ENCODE results near the gene OR2B2. TPM values are rescaled to one million over a fixed set of nuclear protein-coding genes. Genes with fewer than 3 reads are reported as not detected.
"Not testable (repeated sequence)": the region's sequence is repeated elsewhere in the genome, so short reads cannot be mapped to it uniquely, and the experiment has no call there.

OR2B2 gene
- total RNA-seq, 2 experiments from 2014 or later = not detected

- no peak for DNase-seq
- no peak for ATAC-seq
- CTCF ChIA-PET = no interaction called here
- intact Hi-C loops (cut with micrococcal nuclease) = no loop called here
- Mint-ChIP-seq H3K27me3 (peaks cover 42% of the 10 kb centered on the region), H3K27ac (no peak overlapping the region), H3K4me3 (no peak overlapping the region), H3K9me3 (no peaks in the 10 kb centered on the region), H3K4me1 (ENCODE audit: low read depth) (no peaks in the 10 kb centered on the region), H3K36me3 (ENCODE audit: low read depth) (no peaks in the 10 kb centered on the region)
- TF ChIP-seq CTCF (IDR thresholded peaks at IDR 0.05) = no peak
- POLR2A ChIA-PET = no interaction called here
Observed at GRCh38 chr6:27940766-27941165, 28.6 kb upstream of the OR2B2 start.

GRCh38 chr6:27931209-27931608, 19.0 kb upstream of the OR2B2 start:
- ATAC-seq (no peak), DNase-seq (no peak)
- H3K36me3 Mint-ChIP-seq (ENCODE audit: low read depth) = no peaks in the 10 kb centered on the region
- no peak for TF ChIP-seq CTCF (IDR thresholded peaks at IDR 0.05)
- CTCF ChIA-PET = no interaction called here
- intact Hi-C loops (cut with micrococcal nuclease) = no loop called here
- no peaks in the 10 kb centered on the region for H3K9me3 Mint-ChIP-seq
- H3K4me3 Mint-ChIP-seq = no peak overlapping the region
- H3K4me1 Mint-ChIP-seq (ENCODE audit: low read depth) = no peaks in the 10 kb centered on the region
- no peak overlapping the region for H3K27ac Mint-ChIP-seq
- POLR2A ChIA-PET = no interaction called here
- H3K27me3 Mint-ChIP-seq = peaks cover 13% of the 10 kb centered on the region

GRCh38 chr6:27929930-27930329, 17.7 kb upstream of the OR2B2 start:
- CTCF ChIA-PET; POLR2A ChIA-PET; ATAC-seq; H3K27ac Mint-ChIP-seq; H3K4me1 Mint-ChIP-seq (ENCODE audit: low read depth); H3K36me3 Mint-ChIP-seq (ENCODE audit: low read depth); intact Hi-C loops (cut with micrococcal nuclease); H3K9me3 Mint-ChIP-seq; DNase-seq; H3K4me3 Mint-ChIP-seq: not testable (repeated sequence)
- peaks cover 13% of the 10 kb centered on the region for H3K27me3 Mint-ChIP-seq

GRCh38 chr6:27928041-27928440, 15.8 kb upstream of the OR2B2 start:
- H3K4me1 Mint-ChIP-seq (ENCODE audit: low read depth); intact Hi-C loops (cut with micrococcal nuclease); DNase-seq; POLR2A ChIA-PET; H3K27ac Mint-ChIP-seq; CTCF ChIA-PET; H3K4me3 Mint-ChIP-seq; ATAC-seq; H3K9me3 Mint-ChIP-seq; H3K36me3 Mint-ChIP-seq (ENCODE audit: low read depth): not testable (repeated sequence)
- H3K27me3 Mint-ChIP-seq = peaks cover 16% of the 10 kb centered on the region

- H3K27me3 Mint-ChIP-seq = peaks cover 10% of the 10 kb centered on the region
- intact Hi-C loops (cut with micrococcal nuclease) = no loop called here
- H3K9me3 Mint-ChIP-seq = no peaks in the 10 kb centered on the region
- H3K4me3 Mint-ChIP-seq = no peak overlapping the region
- DNase-seq (no peak), ATAC-seq (no peak)
- no peaks in the 10 kb centered on the region for H3K4me1 Mint-ChIP-seq (ENCODE audit: low read depth)
- POLR2A ChIA-PET = interaction anchor here (0.6 kb wide), 1 partner anchor 592 kb away, joined by 3 read pairs; no protein-coding TSS in a partner anchor
- CTCF ChIA-PET = no interaction called here
- H3K27ac Mint-ChIP-seq = no peak overlapping the region
- TF ChIP-seq CTCF (IDR thresholded peaks at IDR 0.05) = no peak
- no peaks in the 10 kb centered on the region for H3K36me3 Mint-ChIP-seq (ENCODE audit: low read depth)
Observed at GRCh38 chr6:27924179-27924578, 12.0 kb upstream of the OR2B2 start.

- H3K9me3 Mint-ChIP-seq = no peaks in the 10 kb centered on the region
- ATAC-seq (no peak), DNase-seq (no peak)
- no peaks in the 10 kb centered on the region for H3K36me3 Mint-ChIP-seq (ENCODE audit: low read depth)
- intact Hi-C loops (cut with micrococcal nuclease) = no loop called here
- H3K4me3 Mint-ChIP-seq = no peak overlapping the region
- H3K27me3 Mint-ChIP-seq = peaks cover 8% of the 10 kb centered on the region
- TF ChIP-seq CTCF (IDR thresholded peaks at IDR 0.05) = no peak
- H3K4me1 Mint-ChIP-seq (ENCODE audit: low read depth) = no peaks in the 10 kb centered on the region
- no peak overlapping the region for H3K27ac Mint-ChIP-seq
- CTCF ChIA-PET = no interaction called here
- POLR2A ChIA-PET = no interaction called here
Observed at GRCh38 chr6:27922949-27923348, 10.8 kb upstream of the OR2B2 start.

Measured in activated CD8-positive, alpha-beta T cell treated with anti-CD3 and anti-CD28 coated beads for 36 hours (primary cell).